K562 (cell line): ENCODE measurements around the gene SPATA21. TPM values are rescaled to one million over a fixed set of nuclear protein-coding genes. Genes with fewer than 3 reads are reported as not detected.

Source experiments
- ATAC-seq: fragments of 200-7000 bp; cut with Tn5 transposase; 3 replicates; pipeline ENCODE4 v1.9.1; 2020; ENCODE audit warnings: moderate library complexity
- BruUV-seq: library from RNA; stranded (reverse); fragments of 400-500 nt; replicated peaks from 2 replicates; lab custom pipeline; 2021; lab: Mats Ljungman, UMichigan
- CTCF ChIA-PET: fragments of 300-600 bp; formaldehyde crosslinking; extraction: SDS; loops from one replicate; lab custom pipeline; 2021; ENCODE audit warnings: low intra/inter-chr PET ratio; lab: Yijun Ruan, JAX
- POLR2A ChIA-PET: fragments of 300-600, 350-650 bp; sonication (Branson Sonifier 250); formaldehyde crosslinking; extraction: SDS; loops from one replicate; lab custom pipeline; 2021; ENCODE audit warnings: antibody characterized with exemption, inconsistent platforms; lab: Yijun Ruan, JAX
- DNase-seq, 4 experiments: peaks; one replicate each; pipeline versions ENCODE4 v3.0.0 to v3.0.0-alpha.2; 2011 to 2018; ENCODE audit warnings: low spot score in 3 of 4, mixed read lengths in 3 of 4; ENCODE audit errors: extremely low read depth in 1 of 4
- FAIRE-seq: peaks from 2 replicates; lab custom pipeline; 2011; peaks lifted over from hg19 to GRCh38; lab: Jason Lieb, UNC
- H2AFZ ChIP-seq: 2 replicates; pipeline ENCODE4 v1.6.0; 2011; ENCODE audit warnings: low read depth, low read length, control low read depth, inconsistent platforms
- H3K27ac ChIP-seq: fragments of 200-600 bp; 3 replicates; pipeline ENCODE4 v1.8.0; 2011; ENCODE audit warnings: low read depth, mild to moderate bottlenecking, control low read depth, inconsistent platforms, low read length, moderate library complexity, mixed read lengths; ENCODE audit errors: extremely low read depth
- H3K27me3 ChIP-seq, 2 experiments: fragments of 300-600 bp in 1 of 2; 2 replicates in 1 of 2; 3 replicates in 1 of 2; pipeline versions ENCODE4 v1.6.0 to v1.8.0; 2011; ENCODE audit warnings: inconsistent platforms in 2 of 2, low read length in 2 of 2, mild to moderate bottlenecking in 1 of 2, mixed read lengths in 1 of 2, moderate library complexity in 1 of 2; ENCODE audit not compliant: control insufficient read depth in 2 of 2, insufficient read depth in 2 of 2
- H3K36me3 ChIP-seq: fragments of 300-600 bp; 3 replicates; pipeline ENCODE4 v1.8.0; 2011; ENCODE audit warnings: mild to moderate bottlenecking, low read length, inconsistent platforms; ENCODE audit not compliant: control insufficient read depth, insufficient read depth
- H3K4me1 ChIP-seq, 2 experiments: fragments of 200-600 bp in 1 of 2; replicated peaks in 1 of 2; 2 replicates in 1 of 2; 3 replicates in 1 of 2; pipeline versions ENCODE4 v1.5.1 to v1.8.0; 2011; ENCODE audit warnings: inconsistent platforms in 2 of 2, low read length in 2 of 2, mild to moderate bottlenecking in 1 of 2, mixed read lengths in 1 of 2, moderate library complexity in 1 of 2; ENCODE audit not compliant: control insufficient read depth in 2 of 2, insufficient read depth in 2 of 2
- H3K4me2 ChIP-seq: 2 replicates; pipeline ENCODE4 v1.6.1; 2011; ENCODE audit warnings: low read length, control low read depth, inconsistent platforms, mixed read lengths; ENCODE audit not compliant: insufficient read depth
- H3K4me3 ChIP-seq: fragments of 200-600 bp; sonication (generic), shearing (Covaris generic); 2 replicates; pipeline ENCODE4 v1.5.1; 2016; ENCODE audit warnings: control low read depth, inconsistent platforms
- H3K79me2 ChIP-seq: fragments of 200-600 bp; 3 replicates; pipeline ENCODE4 v1.8.0; 2011; ENCODE audit warnings: low read length, inconsistent platforms; ENCODE audit not compliant: control insufficient read depth, insufficient read depth
- H3K9ac ChIP-seq, 2 experiments: 2 replicates each; pipeline versions ENCODE4 v1.6.0 to v1.6.1; 2011; ENCODE audit warnings: low read depth in 2 of 2, low read length in 2 of 2, control low read depth in 1 of 2, inconsistent platforms in 1 of 2, mild to moderate bottlenecking in 1 of 2, mixed read lengths in 1 of 2; ENCODE audit not compliant: insufficient read depth in 1 of 2
- H3K9me1 ChIP-seq: one replicate; pipeline ENCODE4 v1.6.0; 2011; ENCODE audit warnings: inconsistent platforms, mild to moderate bottlenecking, low read length, moderate library complexity; ENCODE audit not compliant: control insufficient read depth, insufficient read depth
- H3K9me3 ChIP-seq: replicated peaks from 2 replicates; pipeline ENCODE4 v1.5.1; 2011; ENCODE audit warnings: low read depth, low read length, inconsistent platforms; ENCODE audit not compliant: control insufficient read depth, insufficient read depth
- H4K20me1 ChIP-seq: replicated peaks from 2 replicates; pipeline ENCODE4 v1.6.1; 2011; ENCODE audit warnings: low read length, inconsistent platforms, mixed read lengths; ENCODE audit not compliant: control insufficient read depth, insufficient read depth
- PHB ChIP-seq: fragments of 250-450 bp; sonication (Bioruptor Pico); IDR thresholded peaks from 2 replicates; pipeline ENCODE4 v1.5.0; 2021
- PHF8 ChIP-seq: fragments of 200-600 bp; sonication (generic); IDR thresholded peaks from 2 replicates; pipeline ENCODE4 v1.6.1; 2012; ENCODE audit warnings: mixed run types, mild to moderate bottlenecking, inconsistent platforms, low read length, moderate library complexity, borderline replicate concordance
- POLR2G ChIP-seq: fragments of 200-400 bp; formaldehyde crosslinking; IDR thresholded peaks from 2 replicates; pipeline ENCODE4 v1.6.1; 2017; ENCODE audit warnings: low read depth, mild to moderate bottlenecking, antibody characterized with exemption, low read length, moderate library complexity
- WHSC1 ChIP-seq: IDR thresholded peaks from one replicate; pipeline ENCODE4 v1.6.1; 2012; ENCODE audit warnings: low read length, control low read depth, inconsistent platforms
- ZNF384 ChIP-seq: IDR thresholded peaks from 2 replicates; pipeline ENCODE4 v1.6.1; 2012; ENCODE audit warnings: low read depth, low read length, improper control_type of control experiment
- ZNF407 ChIP-seq: fragments of 450-650 bp; IDR thresholded peaks from 2 replicates; pipeline ENCODE4 v1.6.1; 2016; ENCODE audit warnings: low read depth
- WGBS: fragments of 100-300 bp; shearing (Covaris generic); methylation state at CpG from one replicate; pipeline ENCODE4 v1.1.6; 2016; ENCODE audit warnings: low coverage, mixed read lengths; ENCODE audit not compliant: insufficient coverage; ENCODE audit errors: missing lambda C conversion rate; 5-methylcytosine and 5-hydroxymethylcytosine counted together
- in situ Hi-C: fragments of 300-500 bp; cut with MboI; formaldehyde crosslinking; loops from 4 replicates; pipeline ENCODE4 v1.15.0; 2018; ENCODE audit warnings: inconsistent platforms, mixed read lengths
- intact Hi-C: fragments of 100-400 bp; cut with micrococcal nuclease; formaldehyde crosslinking; loops from 2 replicates; pipeline ENCODE4 v1.14.2; 2022
- polyA plus RNA-seq, 8 experiments: library from polyadenylated mRNA; depleted of rRNA in 4 of 8; stranded (reverse) in 5 of 8; unstranded in 3 of 8; fragments of >200 nt; fragmentation: Nextera tagmentation in 2 of 8; fragmentation: Illumina TruSeq in 1 of 8; extraction: Ambion mirVana in 2 of 8; extraction: Trizol in 1 of 8; gene quantifications; 2 replicates each; pipeline versions ENCODE4 v1.2.1 to v1.2.3, GENCODE V29; 2011 to 2014; ENCODE audit warnings: inconsistent platforms in 1 of 8, missing spikeins in 1 of 8
- total RNA-seq, 7 experiments: library from RNA; depleted of rRNA in 6 of 7; stranded (reverse); fragments of >200 nt in 6 of 7; fragmentation: Illumina TruSeq in 2 of 7; extraction: Trizol in 2 of 7; gene quantifications; 2 replicates each; pipeline versions ENCODE4 v1.2.1 to v1.2.3, GENCODE V29; 2011 to 2021; ENCODE audit warnings: low replicate concordance in 1 of 7
- TF ChIP-seq, protein P1 (sequence below): fragments of 450-650 bp; IDR thresholded peaks from 2 replicates; pipeline ENCODE4 v1.6.1; 2018; ENCODE audit not compliant: partially characterized antibody
- TF ChIP-seq, protein P2 (sequence below): IDR thresholded peaks from 2 replicates; pipeline ENCODE4 v1.6.1; 2011; ENCODE audit not compliant: insufficient read length; ENCODE audit errors: extremely low read depth

The SPATA21 gene
- total and polyA plus RNA-seq, 9 of the 15 experiments (the other 6 are each of a cell fraction or from before 2014, with no cell fraction given) = 0.10 to 0.36 (median 0.13) TPM; not detected in 3

GRCh38 chr1:16474166-16474800 lies 37.1 kb upstream of the SPATA21 start:
- no peak for DNase-seq
- BruUV-seq = no TSS peak
- intact Hi-C loops = no loop called here
- 82% methylated on average over 24 of the region's 28 CpGs for WGBS
- Histone ChIP-seq H4K20me1 (no peaks in the 10 kb centered on the region), H3K9ac (peak overlapping the region in 1 of 2 experiments; percentile 31; a peak in 1 of 4 replicates), H3K9me1 (no peaks in the 10 kb centered on the region), H3K36me3 (peaks cover 9% of the 10 kb centered on the region; the same call in 1 of the 3 replicates), H3K4me1 (peaks cover 0 to 14% of the 10 kb centered on the region in 2 experiments; a peak in 1 of 5 replicates), H3K27ac (no peak overlapping the region), H3K4me3 (no peak overlapping the region), H3K4me2 (no peak overlapping the region), H3K9me3 (no peaks in the 10 kb centered on the region), H3K27me3 (no peaks in the 10 kb centered on the region), H3K79me2 (no peaks in the 10 kb centered on the region), H2AFZ (no peak overlapping the region)
- CTCF ChIA-PET = interaction anchor here (0.6 kb wide), 1 partner anchor 478 kb away, joined by 4 read pairs; no protein-coding TSS in a partner anchor
- in situ Hi-C loops = no loop called here
- POLR2A ChIA-PET = interaction anchor here (1.2 kb wide), 2 partner anchors 10 to 33 kb away, joined by 3 to 4 read pairs; partner anchors contain the start of gene NECAP2
- no peak for ATAC-seq
- no peak for FAIRE-seq
- TF ChIP-seq PHB (CRISPR knock-in tag) (no peak), PHF8 (no peak), ZNF384 (no peak), POLR2G (0 out of 2 replicates have a peak, but pooled peaks have one; percentile 19), WHSC1 (no peak), ZNF407 (no peak)
- TF ChIP-seq, protein P1, sequence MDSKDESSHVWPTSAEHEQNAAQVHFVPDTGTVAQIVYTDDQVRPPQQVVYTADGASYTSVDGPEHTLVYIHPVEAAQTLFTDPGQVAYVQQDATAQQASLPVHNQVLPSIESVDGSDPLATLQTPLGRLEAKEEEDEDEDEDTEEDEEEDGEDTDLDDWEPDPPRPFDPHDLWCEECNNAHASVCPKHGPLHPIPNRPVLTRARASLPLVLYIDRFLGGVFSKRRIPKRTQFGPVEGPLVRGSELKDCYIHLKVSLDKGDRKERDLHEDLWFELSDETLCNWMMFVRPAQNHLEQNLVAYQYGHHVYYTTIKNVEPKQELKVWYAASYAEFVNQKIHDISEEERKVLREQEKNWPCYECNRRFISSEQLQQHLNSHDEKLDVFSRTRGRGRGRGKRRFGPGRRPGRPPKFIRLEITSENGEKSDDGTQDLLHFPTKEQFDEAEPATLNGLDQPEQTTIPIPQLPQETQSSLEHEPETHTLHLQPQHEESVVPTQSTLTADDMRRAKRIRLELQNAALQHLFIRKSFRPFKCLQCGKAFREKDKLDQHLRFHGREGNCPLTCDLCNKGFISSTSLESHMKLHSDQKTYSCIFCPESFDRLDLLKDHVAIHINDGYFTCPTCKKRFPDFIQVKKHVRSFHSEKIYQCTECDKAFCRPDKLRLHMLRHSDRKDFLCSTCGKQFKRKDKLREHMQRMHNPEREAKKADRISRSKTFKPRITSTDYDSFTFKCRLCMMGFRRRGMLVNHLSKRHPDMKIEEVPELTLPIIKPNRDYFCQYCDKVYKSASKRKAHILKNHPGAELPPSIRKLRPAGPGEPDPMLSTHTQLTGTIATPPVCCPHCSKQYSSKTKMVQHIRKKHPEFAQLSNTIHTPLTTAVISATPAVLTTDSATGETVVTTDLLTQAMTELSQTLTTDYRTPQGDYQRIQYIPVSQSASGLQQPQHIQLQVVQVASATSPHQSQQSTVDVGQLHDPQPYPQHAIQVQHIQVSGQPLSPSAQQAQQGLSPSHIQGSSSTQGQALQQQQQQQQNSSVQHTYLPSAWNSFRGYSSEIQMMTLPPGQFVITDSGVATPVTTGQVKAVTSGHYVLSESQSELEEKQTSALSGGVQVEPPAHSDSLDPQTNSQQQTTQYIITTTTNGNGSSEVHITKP = no peak
- TF ChIP-seq, protein P2, sequence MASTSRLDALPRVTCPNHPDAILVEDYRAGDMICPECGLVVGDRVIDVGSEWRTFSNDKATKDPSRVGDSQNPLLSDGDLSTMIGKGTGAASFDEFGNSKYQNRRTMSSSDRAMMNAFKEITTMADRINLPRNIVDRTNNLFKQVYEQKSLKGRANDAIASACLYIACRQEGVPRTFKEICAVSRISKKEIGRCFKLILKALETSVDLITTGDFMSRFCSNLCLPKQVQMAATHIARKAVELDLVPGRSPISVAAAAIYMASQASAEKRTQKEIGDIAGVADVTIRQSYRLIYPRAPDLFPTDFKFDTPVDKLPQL = no peak
